CD4-positive, alpha-beta T cell treated with Interleukin-10 for 1 hour (primary cell): Measurements from ENCODE around the gene PSD.

Source experiments
- DNase-seq: peaks from one replicate; pipeline ENCODE4 v3.0.0-alpha.2; 2020

PSD gene

DNA sequence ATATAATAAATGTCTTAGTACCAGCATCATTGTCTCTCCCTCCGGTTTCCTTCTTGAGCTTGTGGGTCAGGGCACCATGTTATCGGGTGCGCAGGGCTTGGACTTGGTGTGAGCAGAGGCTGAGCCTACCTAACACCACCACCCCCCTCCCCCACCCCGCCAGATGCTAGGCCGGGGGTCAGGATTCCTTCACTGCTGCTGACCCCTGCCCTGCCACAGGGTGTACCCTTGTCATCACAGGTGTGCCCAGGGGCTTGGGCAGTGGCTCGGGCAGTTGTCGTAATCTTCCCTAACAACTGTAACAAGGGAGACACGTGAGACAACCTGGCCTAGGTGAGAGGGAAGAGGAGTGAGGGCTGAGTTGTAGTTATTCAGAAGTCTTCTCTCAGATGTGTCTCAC lies 35.7 kb downstream of the PSD start:
- no peak for DNase-seq

DNA sequence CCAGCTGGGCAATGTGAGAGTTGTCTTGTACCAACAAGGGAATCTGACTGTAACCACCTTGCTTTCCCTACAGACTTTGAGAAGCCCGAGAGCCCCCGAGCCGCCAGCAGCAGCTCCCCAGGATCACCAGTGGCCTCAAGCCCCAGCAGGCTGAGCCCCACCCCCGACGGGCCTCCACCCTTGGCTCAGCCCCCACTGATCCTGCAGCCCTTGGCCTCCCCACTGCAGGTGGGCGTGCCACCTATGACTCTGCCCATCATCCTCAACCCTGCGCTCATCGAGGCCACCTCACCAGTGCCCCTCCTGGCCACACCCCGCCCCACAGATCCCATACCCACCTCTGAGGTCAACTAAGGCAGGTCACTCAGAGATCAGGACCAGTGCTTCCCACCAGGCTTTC lies 36.6 kb downstream of the PSD start:
- no peak for DNase-seq

- DNase-seq: no peak
Measured at GRCh38 chr10:102379383-102379782, 39.2 kb downstream of the PSD start.

GRCh38 chr10:102376901-102377300 lies 41.7 kb downstream of the PSD start:
- DNase-seq: no peak

- no peak for DNase-seq
Measured at GRCh38 chr10:102375867-102376266, 42.7 kb downstream of the PSD start.

GRCh38 chr10:102375250-102375649 lies 43.3 kb downstream of the PSD start:
- peak; percentile 25 for DNase-seq

DNA sequence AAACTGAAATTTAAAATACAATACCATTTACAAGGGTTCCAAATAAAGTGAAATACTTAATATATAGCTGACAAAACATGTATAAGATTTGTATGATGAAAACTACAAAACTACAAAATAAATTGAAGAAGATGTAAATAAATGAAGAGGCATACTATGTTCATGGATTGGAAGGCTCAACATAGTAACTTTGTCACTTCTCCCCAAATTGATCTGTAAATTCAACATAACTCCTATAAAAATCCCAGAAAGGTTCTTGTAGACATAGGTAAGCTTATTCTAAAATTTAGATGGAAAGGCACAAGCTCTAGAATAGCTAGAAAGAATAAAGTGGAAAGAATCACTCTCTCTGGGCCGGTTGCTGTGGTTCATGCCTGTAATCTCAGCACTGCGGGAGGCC lies 47.3 kb downstream of the PSD start:
- no peak for DNase-seq

GRCh38 chr10:102368077-102368476 lies 50.5 kb downstream of the PSD start:
- DNase-seq: no peak

DNA sequence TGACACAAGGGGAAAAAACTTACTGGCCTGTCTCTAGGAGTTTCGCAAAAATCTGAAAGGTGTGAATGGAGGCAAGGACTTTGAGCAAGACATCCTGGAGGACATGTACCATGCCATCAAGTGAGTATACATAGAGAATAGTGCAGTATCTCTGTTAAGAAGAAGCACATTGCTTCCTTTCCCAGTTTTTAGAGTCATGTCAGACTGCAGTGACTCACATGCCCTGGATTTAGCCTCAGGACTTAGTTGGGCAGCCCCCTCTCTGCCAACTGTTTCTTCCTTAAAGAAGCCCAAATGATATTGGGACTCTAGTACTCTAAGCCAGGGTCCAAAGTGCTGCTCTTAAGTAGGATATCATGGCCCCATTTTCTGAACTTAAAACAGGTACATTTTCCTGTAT lies 51.1 kb downstream of the PSD start:
- DNase-seq: no peak

GRCh38 chr10:102358712-102359382 lies 59.7 kb downstream of the PSD start:
- DNase-seq: no peak

GRCh38 chr10:102354451-102354850 lies 64.1 kb downstream of the PSD start:
- no peak for DNase-seq
